NCI-H1694 treated with DMSO at 0.1 percent for 48 hours (cell line): ENCODE data around the gene AP3S2.
"Not testable (repeated sequence)": the region's sequence is repeated elsewhere in the genome, so short reads cannot be mapped to it uniquely, and the experiment has no call there.

ENCODE experiments used
- DNase-seq: peaks from one replicate; lab custom pipeline; 2025; lab: John Stamatoyannopoulos, UW

The AP3S2 gene

GRCh38 chr15:89799918-89800498 lies 93.8 kb downstream of the AP3S2 start:
- DNase-seq, result no peak

GRCh38 chr15:89799011-89799911 lies 94.5 kb downstream of the AP3S2 start:
- DNase-seq, result no peak

GRCh38 chr15:89797678-89798201 lies 96.1 kb downstream of the AP3S2 start:
- DNase-seq, result no peak

DNA sequence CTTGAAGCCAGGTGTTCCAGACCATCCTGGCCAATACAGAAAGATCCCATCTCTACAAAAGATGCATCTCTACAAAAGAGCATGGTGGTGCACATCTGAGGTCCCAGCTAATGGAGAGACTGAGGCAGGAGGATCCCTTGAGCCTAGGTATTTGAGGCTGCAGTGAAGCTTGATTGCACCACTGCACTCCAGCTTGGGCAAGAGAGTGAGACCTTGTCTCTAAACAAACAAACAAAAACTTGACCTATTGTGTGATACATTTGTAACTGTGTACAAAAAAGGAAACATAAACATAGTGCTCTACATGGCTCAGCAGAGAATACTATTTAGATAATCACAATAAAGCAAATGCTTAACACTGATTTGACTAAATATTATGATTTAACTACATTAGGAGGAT lies 97.8 kb downstream of the AP3S2 start:
- DNase-seq, result no peak

DNA sequence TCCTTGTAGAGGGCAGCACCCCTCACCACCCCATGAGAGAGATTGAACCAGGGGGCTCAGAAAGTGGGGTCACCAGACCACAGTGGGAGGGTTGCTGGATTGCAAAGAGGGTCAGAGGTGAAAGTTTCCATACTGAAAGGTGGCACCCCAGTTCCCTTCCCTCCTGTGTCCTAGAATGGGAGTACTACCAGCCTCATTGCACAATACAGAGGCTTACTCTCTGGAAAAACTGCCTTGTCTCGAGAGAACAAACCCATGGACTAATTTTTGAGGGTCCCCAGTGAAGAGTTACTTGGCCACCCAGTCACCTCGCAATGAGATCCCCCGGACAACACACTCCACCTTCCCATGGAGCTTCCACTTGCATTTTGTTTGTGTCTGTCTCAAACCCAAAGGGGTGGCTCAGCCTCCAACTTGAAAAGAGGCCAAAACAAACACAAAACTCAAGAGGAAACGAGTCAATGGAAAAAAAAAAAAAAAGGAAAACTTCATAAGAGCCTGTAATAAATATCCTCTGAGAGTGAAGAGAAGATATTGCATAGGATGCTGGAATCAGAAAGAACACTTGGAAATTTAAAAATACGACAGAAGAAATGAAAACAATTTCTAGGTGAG lies 99.1 kb downstream of the AP3S2 start:
- no peak for DNase-seq

DNA sequence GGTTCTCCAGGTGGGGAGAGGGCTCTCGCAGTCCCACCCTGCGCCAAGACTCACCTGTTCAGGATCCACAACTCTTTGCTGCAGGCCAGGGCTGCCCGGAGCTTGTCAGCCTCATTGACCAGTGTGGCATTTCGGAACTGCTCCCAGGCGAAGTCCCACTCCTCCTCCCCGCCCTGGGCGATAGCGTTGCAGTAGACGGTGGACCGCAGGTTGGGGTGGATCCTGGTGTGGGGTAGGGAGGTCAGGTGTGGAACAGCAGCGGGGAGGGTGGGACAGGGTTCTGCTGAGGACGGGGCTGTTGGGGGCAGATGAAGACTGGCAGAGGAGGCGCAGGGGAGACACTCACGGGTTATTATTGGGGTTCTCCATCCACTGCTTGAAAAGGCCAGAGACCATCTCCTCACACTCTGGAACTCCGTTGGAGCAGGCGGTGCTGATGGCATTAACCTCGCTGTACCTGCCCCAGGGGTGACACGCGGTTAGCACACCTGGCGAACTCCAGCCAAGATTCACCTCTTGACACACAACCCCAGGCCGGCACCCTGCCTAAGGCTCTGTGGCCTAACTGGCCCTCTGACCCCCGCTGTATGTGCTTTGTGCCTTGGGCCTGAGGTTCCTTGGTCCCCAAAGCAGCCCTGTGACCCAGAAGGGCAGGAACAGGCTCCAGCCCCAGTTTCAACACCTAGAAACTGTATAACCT lies 101.5 kb downstream of the AP3S2 start:
- DNase-seq, result no peak

- no peak for DNase-seq
These were observed 103.1 kb downstream of the AP3S2 start for GRCh38 chr15:89790661-89791060.

DNA sequence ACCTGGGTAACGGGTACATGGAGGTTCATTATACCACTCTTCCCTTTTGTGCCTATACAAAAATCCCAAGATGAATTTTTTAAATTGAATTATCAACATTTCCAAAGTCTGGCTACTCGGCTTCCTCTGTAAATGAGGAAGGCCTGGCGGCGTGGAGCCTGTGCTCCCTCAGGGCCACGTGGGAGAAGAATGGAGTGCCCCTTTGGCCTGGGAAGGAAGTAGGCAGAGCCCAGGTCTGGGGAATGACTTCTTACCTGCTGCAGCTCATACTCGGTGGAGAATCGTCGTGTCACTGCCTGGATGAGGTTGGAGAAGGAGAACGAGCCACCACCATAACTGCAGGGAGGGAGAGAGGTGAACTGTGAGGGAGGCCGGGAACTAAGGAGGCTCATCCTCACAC lies 103.6 kb downstream of the AP3S2 start:
- no peak for DNase-seq

GRCh38 chr15:89788585-89788984 lies 105.2 kb downstream of the AP3S2 start:
- not testable (repeated sequence) for DNase-seq

DNA sequence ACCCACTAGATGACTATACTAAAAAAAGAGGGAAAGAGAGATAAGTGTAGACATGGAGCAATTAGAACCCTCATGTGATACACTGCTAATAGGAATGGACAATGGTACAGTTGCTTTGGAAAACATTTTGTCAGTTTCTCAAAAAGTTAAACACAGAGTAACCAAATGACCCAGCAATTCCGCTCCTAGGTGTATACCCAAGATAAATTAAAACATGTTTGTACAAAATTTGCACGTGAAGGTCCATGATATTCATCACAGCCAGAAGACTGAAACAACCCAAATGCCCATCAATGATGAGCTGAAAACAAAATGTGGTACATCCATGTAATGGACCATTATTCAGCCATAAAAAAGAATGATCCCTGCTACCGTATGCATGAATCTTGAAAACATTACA lies 105.8 kb downstream of the AP3S2 start:
- no peak for DNase-seq

DNA sequence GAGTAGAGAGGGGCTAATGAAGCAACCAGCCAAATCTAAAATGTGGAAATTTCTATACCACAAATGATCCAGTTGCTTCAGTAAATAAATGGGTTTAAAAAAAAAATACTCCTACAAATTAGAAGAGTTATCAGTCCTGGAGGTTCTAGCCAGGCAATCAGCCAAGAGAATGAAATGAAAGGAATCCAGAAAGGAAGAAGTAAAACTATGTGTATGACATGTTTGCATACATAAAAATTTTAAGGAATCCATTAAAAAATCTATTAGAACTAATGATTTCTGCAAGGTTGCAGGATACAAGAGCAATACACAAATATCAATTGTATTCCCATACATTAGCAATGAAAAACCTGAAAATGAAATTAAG lies 108.0 kb downstream of the AP3S2 start:
- no peak for DNase-seq

GRCh38 chr15:89785064-89785773 lies 108.6 kb downstream of the AP3S2 start:
- no peak for DNase-seq

DNA sequence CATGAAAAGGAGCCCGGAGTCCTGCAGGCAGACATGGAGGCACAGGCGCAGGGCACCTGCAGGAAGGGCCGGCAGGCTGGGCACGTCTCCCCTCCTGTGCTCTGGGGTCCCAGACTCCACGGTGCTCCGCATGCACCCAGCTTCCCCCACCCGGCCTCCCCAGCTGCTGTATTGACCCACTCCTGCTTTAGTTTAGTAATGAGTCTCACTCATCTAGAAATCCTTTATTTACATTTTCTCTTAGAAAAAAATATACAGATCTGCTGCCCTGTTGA lies 109.2 kb downstream of the AP3S2 start:
- DNase-seq, result no peak

DNA sequence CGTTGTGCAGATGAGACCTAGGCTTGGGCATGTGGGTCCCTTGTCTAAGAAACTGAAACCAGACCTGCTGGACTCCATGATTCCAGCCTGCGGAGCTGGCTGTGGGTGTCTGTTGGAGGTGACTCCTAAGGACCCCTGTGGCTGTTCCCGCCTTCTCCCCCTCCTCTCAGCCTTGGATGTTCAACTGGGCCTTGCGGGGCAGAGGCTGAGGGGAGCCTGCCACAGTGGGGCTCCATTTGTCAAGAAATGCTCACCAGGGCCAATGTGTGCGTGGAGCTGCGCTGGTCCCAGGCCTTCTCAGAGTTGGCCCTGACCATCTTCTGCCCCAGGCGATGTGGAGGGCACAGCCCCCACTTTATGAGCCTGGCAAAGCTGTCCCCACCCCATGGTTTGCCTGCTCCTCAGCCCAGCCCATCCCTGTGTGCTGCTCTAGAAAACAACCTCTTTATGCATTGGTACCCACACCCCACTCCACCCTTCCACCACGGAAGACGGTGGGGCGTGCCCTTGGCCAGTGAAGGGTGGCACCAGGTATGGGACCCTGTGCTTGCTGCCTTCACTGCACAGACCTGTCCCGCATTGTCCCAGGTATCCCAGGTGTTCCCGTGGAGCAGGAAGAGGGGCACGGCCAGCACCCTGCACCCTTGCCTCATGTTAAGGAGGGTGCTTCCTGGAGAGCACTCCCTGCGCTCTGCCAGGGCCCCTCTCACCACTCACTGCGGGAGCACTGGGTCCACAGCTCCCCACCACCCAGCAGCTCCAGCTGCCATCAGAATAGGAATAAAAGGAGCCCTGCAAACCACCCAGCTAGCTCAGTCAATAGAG lies 109.7 kb downstream of the AP3S2 start:
- no peak for DNase-seq

GRCh38 chr15:89783111-89783860 lies 110.5 kb downstream of the AP3S2 start:
- DNase-seq, result no peak

- DNase-seq, result not testable (repeated sequence)
These were observed 111.2 kb downstream of the AP3S2 start for GRCh38 chr15:89782619-89782950.

DNA sequence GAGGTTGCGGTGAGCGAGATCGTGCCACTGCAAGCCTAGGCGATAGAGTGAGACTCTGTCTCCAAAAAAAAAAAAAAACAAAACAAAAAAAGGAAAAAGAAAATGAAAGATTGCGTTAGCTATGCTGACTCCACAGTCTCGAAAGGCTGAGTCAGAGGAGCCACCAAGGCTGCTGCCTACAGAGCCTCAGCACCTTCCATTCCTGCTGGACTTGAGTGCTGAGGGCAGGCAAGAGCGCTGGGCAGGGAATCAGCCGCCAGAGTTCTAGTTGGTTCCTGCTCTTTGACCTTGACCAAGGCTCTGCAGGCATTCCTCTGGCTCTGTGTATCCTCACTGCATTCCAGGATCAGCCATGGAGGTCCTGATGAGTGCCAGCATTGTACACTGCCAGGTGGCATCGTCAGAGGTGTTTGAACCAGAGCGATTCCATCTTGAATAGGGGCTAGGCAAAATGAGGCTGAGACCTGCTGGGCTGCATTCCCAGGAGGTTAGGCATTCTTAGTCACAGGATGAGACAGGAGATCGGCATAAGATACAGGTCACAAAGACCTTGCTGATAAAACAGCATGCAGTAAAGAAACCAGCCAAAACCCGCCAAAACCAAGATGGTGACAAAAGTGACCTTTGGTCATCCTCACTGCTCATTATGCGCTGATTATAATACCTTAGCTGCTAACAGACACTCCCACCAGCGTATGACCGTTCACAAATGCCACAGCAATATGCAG lies 111.7 kb downstream of the AP3S2 start:
- no peak for DNase-seq

DNA sequence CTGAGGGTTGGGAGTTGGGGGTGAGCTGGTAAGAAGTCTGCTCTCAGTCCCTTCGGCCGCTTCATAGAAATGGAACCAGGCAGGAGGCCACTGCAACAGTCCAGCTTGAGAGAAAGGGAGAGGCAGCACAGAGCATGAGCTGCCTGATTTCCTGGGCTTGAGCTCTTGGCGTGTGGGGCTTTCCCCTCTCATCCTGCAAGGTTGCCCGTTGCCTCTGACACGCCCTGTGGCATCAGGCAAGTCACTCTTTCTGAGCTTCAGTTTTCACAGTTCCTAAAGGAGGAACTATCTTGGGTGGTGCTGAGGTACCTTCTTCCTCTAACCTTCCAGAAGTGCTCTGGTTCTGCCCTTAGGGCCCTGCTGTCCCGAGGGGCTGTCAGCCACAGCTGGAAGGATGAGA lies 112.7 kb downstream of the AP3S2 start:
- DNase-seq, result no peak

GRCh38 chr15:89780601-89781000 lies 113.2 kb downstream of the AP3S2 start:
- DNase-seq, result no peak
